Head of caudate nucleus (tissue), 42 donors: ENCODE data around the gene GPBP1.

Experiments used
- DNase-seq, 42 donors: peaks; one replicate each; pipeline versions ENCODE4 v3.0.0 to v3.0.0-alpha.2; 2020 to 2021; ENCODE audit warnings: mixed read lengths in 7 of 42
- intact Hi-C: fragments of 100-400 bp; cut with DNase I; formaldehyde crosslinking; loops from one replicate; pipeline ENCODE4 v1.15.0; 2022

Gene GPBP1

DNA sequence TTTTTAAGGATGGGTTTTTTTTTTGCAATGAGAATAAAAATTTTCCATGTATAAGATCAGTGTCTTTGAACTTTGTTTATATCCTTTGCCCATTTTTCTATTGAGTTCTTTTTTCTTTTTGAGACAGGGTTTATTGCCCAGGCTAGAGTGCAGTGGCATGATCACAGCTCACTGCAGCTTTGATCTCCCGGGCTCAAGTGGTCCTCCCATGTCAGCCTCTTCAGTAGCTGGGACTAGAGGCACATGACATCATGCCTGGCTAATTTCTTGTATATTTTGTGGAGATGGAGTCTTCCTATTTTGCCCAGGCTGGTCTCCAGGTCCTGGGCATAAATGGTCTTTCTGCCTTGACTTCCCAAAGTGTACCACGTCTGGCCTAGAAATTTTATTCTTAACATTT, 21.2 kb downstream of the GPBP1 start:
- intact Hi-C loops, result no loop called here
- no peak for DNase-seq

DNA sequence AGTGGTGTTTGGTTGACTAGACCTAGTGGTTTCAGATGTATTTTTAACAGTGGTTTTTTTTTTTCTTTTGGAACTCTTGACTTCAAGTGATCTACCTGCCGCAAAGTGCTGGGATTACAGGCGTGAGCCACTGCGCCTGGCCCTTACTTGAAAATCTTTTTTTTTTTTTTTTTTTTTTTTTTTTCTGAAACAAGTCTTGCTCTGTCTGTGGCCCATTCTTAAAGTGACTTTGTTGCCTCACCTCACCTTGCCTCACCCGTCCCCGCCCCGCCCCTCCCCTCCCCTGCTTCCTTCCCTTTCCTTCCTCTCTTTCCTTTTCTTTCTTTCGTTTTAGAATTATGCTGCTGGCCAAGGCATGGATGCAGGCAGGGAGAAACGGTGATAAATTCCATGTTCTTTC, 26.0 kb downstream of the GPBP1 start:
- no peak for DNase-seq
- intact Hi-C loops, result no loop called here

DNA sequence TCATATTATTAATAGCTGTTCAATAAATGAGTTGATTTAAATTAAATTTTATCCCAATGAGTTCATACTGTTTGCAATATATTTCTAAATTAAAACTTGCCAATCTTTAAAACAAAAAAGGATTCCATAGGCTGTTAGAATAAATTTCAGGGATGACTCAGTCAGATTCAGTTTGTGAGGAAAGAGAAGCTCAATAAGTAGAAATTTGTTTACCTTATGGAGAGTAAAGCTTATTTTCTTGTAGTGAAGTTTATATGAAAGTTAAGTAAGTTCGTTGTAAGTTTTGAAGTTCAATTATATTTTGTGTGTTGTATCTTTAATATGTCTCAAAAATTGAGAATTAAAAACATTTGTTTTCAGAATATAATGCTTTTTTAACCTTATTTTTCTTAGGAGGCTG, 29.0 kb downstream of the GPBP1 start:
- intact Hi-C loops, result no loop called here
- no peak for DNase-seq

DNA sequence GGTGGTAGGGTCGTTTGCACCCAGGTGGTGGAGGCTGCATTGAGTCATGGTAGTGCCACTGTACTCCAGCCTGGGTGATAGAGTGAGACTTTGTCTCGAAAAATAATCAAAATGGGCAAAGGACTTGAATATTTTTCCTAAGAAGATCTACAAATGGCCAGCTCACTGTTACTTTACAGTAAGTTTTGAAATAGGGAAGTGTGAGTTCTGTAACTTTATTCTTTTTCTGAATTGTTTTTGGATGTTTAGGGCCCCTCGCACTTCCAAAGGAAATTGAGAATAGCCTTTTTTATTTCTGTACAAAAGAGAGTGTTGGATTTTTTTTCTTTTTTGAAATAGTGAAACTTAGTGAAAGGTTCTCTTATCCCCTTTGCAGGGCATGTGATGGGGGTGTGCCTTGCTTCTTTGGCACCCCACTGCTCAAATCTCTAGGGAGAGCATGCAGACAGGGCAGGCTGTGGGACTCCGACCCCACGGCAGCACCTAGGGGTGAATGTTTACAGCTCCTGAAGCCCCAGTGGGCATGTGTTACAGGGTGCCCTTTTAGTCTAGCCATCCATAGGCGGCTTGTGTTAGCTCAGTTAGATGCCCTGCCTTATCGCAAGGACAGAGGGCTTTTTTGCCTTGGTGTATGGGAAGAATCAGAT, 33.3 kb downstream of the GPBP1 start:
- intact Hi-C loops, result no loop called here
- no peak for DNase-seq

DNA sequence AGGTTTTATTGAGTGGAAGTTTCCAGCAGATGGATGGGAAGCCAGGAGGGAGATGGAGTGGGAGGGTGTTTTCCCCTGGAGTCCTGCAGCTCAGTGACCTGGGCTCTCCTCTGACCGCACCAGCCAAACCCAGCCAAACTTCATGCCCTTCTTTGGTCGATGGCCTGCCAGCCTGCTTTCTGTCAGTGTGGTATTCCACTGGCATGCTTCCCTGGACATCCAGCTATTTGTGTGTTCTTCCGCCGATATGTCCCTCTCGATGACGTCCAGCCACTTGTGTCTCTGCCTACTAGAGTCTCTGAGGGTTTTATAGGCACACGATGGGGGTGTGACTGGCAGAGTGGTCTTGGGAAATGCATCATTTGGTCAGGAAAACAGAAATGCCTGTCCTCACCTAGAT, 33.8 kb downstream of the GPBP1 start:
- no peak for DNase-seq

DNA sequence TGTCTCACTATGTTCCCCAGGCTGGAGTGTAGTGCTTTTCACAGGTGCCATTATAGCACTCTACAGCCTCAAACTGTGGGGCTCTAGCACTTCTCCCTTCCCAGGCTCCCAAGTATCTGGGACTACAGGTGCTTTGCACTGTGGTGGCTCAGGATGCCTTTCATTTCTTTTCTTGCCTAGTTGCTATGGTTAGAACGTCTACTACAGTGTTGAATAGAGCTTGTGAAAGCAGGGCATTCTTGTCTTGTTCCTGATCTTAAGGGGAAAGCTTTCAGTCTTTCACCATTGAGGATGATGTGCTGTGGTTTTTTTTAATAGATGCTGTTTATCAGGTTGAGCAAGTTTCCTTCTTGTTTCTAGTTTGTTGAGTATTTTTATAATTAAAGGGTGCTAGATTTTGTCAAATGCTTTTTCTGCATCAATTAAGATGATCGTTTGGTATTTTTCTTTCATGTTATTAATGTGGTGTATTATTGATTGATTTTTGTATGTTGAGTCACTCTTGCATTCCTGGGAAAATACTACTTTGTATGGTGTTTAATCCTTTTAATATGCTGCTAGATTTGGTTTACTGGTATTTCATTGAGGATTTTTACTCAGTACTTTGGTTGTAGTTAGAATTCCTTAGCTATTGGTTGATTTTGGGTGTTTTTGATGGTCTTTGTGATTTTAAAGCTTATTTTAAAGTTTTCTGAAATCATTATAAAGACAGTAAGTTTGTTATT, 35.6 kb downstream of the GPBP1 start:
- intact Hi-C loops, result no loop called here
- DNase-seq, result no peak

More for the DNA sequence above, 33.8 kb downstream of the GPBP1 start:
- intact Hi-C loops, result no loop called here

DNA sequence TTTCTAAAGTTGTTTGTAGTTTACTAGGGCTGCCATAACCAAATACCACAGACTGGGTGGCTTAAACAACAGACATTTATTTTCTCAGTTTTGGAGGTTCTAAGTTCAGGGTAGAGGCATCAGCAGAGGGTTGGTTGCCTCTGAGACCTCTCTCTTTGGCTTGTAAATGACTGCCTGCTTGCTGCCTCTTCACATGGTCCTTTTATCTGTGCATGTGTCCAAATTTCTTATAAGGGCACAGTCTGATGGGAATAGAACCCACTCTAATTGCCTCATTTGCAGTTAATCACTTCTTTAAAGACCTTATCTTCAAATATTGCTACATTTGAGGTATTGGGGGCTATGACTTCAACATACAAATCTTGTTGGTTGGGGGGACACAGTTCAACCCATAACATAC, 36.8 kb downstream of the GPBP1 start:
- intact Hi-C loops, result no loop called here
- DNase-seq, result no peak

DNA sequence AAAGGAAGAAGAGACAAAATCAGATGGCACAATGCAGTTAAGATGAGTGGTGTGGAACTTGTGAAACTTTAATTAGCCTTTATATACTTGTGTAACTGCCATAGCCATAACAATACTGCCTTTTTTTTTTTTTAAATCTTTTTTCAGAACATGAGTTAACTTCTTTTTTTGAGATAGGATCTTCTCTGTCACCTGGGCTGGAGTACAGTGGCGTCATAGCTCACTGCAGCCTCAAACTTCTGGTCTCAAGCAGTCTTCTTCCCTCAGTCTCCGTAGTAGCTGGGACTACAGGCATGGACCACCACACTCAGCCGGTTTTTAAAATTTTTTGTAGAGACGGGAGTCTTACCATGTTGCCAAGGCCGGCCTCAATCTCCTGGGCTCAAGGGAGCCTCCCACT, 37.2 kb downstream of the GPBP1 start:
- no peak for DNase-seq
- intact Hi-C loops, result no loop called here

DNA sequence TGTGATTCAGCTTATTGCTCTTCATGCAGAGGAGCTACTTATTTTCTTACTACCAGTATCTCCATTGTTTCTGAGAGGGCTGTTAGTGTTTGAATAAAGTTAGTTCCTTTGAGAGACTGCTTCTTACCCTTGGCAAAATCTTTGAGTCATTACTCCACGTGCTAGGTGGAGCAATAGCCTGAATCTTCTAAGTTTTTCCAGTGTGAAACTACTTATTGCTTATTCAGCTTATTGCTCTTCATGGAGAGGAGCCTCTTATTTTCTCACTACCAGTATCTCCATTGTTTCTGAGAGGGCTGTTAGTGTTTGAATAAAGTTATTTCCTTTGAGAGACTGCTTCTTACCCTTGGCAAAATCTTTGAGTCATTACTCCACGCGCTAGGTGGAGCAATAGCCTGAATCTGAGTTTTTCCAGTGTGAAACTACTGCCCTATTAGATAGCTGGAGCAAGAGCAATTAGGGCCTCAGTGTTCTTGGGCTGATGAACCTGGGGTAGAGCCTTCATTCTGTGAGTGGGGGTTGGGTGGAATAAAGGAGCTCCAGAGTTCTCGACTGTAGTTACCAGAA, 41.9 kb downstream of the GPBP1 start:
- intact Hi-C loops, result loop anchor here (5.0 kb wide), 1 partner anchor 313 kb away; no protein-coding TSS in a partner anchor

DNA sequence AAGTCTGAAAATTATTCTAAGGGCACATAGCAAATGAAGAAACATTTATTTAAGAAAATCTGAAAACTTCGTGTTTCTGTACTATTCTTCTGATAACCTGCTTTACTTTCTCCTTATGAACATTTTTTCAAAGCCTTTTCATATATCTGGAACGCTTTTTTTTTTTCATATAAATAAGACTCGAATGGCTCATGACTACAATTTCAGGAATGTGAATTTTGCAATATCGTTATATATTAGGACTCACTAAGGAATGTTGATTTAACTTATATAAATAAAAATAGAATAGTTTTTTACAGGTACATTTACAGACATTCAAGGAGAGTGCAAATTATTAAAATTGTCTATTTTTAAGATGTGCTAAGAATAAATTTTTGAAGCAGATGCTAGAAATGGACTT, 42.9 kb downstream of the GPBP1 start:
- DNase-seq, result no peak
- intact Hi-C loops, result loop anchor here (5.0 kb wide), 1 partner anchor 314 kb away; no protein-coding TSS in a partner anchor

More for the DNA sequence above, 41.9 kb downstream of the GPBP1 start:
- DNase-seq, result no peak

DNA sequence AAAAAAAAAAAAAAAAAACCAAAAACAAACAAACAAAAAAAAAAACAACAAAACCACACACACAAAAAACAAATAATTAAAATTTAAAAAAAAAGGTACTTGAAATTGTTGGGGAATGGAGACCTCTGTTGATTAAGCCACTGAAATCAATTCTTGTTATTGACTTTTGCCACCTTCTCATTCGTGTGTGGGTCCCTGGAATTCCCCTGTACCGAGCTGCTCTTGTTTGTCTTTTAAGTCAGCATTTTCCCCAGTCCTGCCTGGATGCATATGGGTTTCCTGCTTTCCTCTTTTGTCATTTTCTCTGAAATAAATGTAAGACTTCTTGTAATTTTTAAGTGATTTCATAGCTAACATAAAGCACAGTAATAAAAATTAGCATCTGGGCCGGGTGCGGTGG, 45.5 kb downstream of the GPBP1 start:
- intact Hi-C loops, result loop anchor here (5.0 kb wide), 1 partner anchor 317 kb away; no protein-coding TSS in a partner anchor
- no peak for DNase-seq

DNA sequence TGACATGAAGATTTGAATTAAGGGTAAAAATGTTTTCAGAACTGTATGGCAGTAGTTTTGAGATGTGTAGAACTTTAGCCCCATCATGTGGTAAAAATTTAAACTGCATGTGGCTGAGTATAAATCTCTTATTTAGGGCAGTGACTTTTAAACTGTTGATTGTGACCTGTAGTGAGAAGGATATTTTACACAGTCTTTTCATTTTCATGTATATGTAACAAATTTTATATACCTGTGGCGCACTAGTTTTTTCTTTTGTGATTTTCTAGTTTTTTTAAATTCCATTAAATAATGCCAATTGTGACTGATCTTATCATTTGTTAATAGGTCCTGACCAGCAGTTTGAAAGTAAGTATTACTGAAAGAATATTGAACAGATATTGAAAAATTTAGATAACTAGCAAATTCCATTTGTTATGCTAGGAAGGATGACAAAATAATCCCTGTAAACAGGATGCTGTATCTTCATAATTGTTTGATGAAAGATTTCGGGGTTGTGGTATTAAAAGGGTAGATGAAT, 47.2 kb downstream of the GPBP1 start:
- DNase-seq, result peak in 4 of 42 donors; percentile 25 to 75 (median 46)
- intact Hi-C loops, result no loop called here

DNA sequence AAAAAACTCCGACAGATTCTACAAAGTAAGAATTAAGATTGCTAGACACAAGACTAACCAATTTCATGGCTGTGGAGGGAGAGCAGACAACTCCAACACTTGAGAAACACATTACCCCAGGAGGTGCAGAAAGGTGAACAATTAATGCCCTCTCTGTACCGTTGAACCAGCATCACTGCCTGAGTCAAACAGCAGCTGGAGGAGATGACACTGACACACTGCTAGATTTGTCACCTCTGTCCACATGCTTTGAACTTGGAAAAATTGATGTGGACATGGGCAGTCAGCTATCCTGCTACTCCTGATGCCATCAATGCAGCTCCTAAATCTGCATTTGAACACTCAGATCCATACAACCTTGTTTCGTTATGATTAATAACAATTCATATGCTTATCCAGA, 51.7 kb downstream of the GPBP1 start:
- no peak for DNase-seq
- intact Hi-C loops, result no loop called here

DNA sequence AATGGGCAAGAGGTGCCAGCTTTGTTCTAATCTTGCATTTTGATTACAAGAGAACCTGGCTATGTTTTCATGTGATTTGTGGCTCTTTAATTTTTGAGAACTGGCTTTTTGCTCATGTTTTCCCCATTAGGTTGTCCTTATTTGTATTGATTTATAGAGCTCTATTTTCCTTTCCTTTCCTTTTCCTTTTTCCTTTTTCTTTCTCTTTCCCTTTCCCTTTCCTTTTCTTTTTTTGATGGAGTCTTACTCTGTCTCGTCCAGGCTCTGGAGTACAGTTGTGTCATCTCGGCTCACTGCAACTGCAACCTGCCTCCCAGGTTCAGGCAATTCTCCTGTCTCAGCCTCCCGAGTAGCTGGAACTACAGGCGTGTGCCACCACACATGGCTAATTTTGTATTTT, 55.5 kb downstream of the GPBP1 start:
- no peak for DNase-seq
- intact Hi-C loops, result no loop called here

DNA sequence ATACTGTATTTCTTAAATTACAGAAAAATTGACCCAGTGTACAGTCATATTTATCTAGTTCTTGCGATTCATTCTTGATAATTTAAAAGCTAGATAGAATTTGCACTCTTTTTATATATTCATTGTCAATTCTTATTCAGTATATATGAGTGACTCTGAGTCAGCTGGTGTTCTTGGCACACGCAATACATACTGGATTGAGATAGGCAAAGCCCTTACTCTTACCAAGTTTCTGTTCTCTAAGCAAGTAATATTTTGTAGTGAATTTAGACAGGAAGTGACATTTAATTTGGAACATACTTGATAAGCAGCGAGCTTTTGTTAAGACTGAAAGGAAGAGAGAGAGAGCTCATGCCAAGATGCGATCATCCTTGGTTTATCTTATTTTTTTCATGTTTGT, 57.7 kb downstream of the GPBP1 start:
- intact Hi-C loops, result no loop called here
- DNase-seq, result no peak

DNA sequence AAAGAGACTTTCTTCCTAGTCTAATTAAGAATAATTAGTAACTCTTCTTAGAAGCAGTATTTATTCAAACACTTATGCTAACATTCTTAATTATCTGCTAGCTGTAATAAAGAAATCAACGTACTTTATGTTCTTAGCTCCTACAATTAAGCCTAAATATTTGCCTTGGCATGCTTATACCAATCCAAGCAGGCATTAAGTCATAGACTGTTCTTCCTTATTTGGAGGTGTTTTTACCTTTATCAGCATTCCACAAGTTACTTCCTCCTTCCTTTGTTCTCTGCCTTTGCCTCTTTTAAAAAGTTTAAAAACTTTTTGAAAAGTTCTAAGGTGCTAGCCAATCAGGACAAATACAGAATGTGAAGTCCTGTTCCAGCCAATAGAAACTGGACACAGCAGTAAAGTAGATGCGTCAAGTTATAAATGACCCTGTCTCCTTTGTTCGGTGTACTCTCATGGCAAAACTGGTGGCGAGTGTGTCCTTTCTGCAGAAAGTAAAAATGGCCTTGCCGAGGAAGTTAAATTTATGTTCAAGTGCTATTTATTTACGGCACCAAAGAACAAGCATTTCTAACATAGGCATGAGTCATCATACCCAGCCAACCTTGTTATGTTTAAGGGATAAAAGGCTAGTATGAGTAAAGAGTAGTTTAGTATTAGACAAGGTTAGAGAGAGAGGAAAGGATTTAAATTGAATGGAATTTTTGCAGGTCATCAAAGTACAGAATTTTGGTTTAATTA, 58.6 kb downstream of the GPBP1 start:
- intact Hi-C loops, result no loop called here
- DNase-seq, result no peak

DNA sequence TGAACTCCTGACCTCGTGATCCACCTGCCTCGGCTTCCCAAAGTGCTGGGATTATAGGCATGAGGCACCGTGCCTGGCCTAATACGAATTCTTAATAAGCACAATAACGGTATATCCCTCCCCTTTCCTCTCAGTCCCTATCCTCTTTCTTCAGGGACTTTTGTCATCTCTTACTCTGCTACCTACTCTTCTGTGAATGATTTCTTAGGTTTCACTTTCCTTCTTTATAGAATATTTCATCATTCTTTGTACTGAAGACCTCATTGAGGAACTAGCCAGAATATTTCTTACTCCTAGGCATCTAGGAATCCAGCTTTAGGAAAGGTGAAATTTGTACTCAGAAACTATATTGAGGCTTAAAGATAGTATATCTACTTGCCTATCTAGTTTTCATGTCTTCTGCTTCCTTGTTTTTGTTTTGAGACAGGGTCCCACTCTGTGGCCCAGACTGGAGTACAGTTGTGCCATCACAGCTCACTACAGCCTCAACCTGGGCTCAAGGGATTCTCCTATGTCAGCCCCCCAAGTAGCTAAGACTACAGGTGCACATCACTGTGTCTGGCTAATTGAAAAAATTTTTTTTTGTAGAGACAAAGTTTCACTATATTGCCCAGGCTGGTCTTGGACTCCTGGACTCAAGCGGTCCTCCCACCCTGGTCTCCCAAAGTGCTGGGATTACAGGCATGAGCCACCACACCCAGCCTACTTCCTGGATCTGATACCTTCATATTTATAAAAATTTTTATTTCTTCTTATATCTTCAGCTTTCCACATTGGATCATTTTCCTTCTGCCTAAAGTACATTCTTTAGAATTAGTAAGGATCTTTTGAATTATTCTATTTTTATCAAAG, 69.7 kb downstream of the GPBP1 start:
- DNase-seq, result no peak

DNA sequence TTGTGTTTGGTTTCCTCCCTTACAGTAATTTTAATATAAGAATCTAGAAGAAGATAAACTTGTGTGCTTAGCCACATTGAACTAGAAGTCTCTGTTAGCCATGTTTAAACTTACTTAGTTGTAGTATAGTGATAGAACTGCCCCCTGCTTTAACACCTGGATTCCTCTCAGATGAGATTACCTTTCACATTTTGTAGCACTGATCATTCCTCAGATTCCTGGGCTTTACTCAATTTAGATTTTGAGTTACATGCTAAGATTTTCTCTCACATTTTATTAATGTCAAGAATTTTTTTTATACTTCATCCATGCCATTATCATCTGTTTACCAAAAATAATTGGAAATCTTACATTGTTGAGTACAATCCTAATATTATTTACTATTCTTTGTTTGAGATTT, 70.5 kb downstream of the GPBP1 start:
- intact Hi-C loops, result no loop called here
- no peak for DNase-seq

More for the DNA sequence above, 69.7 kb downstream of the GPBP1 start:
- intact Hi-C loops, result no loop called here

DNA sequence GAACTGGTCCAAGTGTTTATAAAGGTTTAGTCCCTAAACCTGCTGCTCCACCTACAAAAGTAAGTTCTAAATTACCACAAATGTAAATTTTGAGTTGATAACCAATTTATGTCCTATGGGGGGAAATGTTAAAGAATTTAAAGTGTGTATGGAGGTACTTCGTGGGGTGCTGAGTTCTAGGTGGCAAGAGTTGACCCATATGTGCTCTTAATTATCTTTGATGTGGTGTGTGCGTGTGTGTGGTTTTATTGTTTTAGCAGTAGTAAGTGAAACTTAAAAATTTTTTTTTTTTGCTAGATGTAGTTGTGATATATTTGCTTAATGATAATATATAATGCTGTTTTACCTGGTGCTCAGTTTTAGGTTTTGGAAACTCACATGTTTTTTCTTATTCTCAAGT, 72.6 kb downstream of the GPBP1 start:
- no peak for DNase-seq
- intact Hi-C loops, result no loop called here
